GM12875 (cell line): ENCODE results near the gene GPS1.

Experiments
- H3K4me3 ChIP-seq: one replicate; pipeline ENCODE4 v1.5.1; 2011; ENCODE audit warnings: low read depth, low read length, control low read depth
- TF ChIP-seq, protein P1 (sequence below): IDR thresholded peaks from 2 replicates; pipeline ENCODE4 v1.5.1; 2011; ENCODE audit warnings: low read depth, mild to moderate bottlenecking, control low read depth, inconsistent platforms, low read length, moderate library complexity, borderline replicate concordance; ENCODE audit not compliant: insufficient read depth

Gene GPS1

DNA sequence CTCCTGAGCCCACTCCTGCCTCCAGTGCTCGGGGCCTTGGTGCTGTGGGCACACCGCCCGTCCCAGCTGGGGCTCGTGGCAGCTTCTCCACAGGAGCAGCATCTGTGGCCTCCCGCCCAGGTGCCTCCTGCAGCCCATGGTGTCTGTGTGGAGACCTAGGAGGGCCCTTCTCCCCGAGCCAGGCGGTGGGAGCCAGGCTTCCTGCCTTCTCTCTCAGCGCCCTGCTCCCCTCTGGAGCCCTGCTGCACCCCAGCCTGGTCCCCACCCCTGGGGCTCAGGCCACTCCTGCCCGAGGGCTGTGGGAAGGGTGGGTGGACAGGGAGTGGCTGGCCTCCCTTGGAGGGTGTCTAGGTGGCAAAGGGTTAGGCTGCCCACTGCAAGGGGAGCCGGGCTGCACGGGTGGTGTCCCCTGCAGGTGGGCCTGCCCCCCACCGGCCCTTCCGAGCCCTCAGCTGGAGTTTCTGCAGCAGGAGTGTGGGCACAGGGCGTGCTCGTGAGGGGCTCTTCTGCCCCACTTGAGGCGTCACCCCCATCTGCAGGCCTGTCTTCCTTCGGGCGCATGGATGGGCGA lies 40.0 kb upstream of the GPS1 start:
- H3K4me3 ChIP-seq, result no peak overlapping the region
- TF ChIP-seq, protein P1, sequence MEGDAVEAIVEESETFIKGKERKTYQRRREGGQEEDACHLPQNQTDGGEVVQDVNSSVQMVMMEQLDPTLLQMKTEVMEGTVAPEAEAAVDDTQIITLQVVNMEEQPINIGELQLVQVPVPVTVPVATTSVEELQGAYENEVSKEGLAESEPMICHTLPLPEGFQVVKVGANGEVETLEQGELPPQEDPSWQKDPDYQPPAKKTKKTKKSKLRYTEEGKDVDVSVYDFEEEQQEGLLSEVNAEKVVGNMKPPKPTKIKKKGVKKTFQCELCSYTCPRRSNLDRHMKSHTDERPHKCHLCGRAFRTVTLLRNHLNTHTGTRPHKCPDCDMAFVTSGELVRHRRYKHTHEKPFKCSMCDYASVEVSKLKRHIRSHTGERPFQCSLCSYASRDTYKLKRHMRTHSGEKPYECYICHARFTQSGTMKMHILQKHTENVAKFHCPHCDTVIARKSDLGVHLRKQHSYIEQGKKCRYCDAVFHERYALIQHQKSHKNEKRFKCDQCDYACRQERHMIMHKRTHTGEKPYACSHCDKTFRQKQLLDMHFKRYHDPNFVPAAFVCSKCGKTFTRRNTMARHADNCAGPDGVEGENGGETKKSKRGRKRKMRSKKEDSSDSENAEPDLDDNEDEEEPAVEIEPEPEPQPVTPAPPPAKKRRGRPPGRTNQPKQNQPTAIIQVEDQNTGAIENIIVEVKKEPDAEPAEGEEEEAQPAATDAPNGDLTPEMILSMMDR, result no peak

DNA sequence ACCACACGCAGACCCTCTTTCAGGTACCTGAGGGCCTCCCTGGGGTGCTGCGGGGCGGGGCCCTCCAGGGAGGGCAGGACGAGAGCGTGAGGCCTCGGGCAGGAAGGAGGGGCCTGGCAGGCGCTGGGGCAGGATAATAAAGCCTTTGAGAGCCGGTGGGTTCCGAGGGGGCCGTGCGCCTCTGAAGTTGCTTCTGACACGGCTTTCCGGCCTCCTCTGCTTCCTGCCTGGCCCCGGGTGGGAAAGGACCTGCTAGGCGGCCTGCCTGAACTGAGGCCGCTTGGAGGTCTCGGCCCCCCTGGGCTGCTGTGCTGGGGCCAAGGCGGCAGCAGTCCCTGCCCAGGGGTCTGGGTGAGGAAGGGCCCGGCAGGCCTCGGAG lies 39.4 kb upstream of the GPS1 start:
- TF ChIP-seq, protein P1, result no peak
- H3K4me3 ChIP-seq, result no peak overlapping the region

GRCh38 chr17:82012640-82013295 lies 38.9 kb upstream of the GPS1 start:
- H3K4me3 ChIP-seq, result no peak overlapping the region
- TF ChIP-seq, protein P1, result no peak

- TF ChIP-seq, protein P1, result no peak
- H3K4me3 ChIP-seq, result no peak overlapping the region
Observed at GRCh38 chr17:82013341-82013740, 38.4 kb upstream of the GPS1 start.

DNA sequence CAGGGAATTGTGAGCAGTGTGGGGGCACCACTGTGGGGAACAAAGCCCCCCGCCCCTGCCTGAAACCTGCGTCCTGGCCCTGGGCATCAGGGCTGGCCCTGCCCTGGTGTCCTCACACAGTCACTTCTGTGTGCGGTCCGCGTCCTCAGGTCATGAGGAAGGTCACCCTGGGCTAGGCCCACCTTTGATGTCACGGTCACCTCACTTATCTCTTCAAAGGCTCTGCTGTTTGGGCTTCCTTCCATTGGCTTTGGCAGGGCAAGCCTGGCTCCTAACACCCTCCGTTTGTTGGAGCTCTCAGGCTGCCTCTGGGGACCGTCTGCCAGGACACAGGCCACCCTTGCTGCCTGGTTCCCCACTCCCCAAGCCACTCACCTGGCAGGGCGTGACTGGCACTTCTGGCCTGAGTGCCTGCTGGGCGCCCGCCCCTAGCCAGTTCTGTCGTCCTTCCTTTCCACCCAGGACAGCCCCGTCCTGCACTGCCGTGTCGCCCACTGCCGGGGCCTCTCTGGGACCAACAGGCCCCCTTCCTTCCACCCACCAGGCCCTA lies 37.9 kb upstream of the GPS1 start:
- no peak overlapping the region for H3K4me3 ChIP-seq
- TF ChIP-seq, protein P1, result no peak

DNA sequence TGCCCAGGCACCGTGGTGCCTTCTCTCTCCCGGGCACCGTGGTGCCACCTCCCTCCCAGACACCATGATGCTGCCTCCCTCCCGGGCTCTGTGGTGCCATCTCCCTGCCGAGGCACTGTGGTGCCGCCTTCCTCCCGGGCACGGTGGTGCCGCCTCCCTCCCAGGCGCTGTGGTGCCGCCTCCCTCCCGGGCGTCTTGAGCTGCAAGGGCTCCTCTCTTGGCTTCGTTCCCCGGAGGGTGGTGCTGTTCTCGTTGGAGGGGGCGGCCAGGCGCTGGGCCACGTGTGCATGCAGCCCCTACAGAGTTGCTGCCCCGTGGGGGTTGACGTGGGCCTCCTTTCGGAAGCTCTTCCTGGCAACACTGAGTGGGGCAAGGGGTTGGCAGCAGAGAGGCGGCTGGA lies 37.3 kb upstream of the GPS1 start:
- TF ChIP-seq, protein P1, result no peak
- no peak overlapping the region for H3K4me3 ChIP-seq

GRCh38 chr17:82014971-82015310 lies 36.8 kb upstream of the GPS1 start:
- TF ChIP-seq, protein P1, result no peak
- no peak overlapping the region for H3K4me3 ChIP-seq
